ENCODE results near the gene NDUFC2.
A peak's percentile ranks its signal among the peaks of the same experiment; 100 is the strongest.

Gene NDUFC2

GRCh38 chr11:78039391-78039918 lies 40.2 kb downstream of the NDUFC2 start:
- no peak; the same call in 2 of the 3 replicates for ATAC-seq

GRCh38 chr11:78038697-78039313 lies 40.9 kb downstream of the NDUFC2 start:
- TF ChIP-seq CREB5 (CRISPR knock-in tag; IDR thresholded peaks at IDR 0.05; ENCODE audit: low read depth), result no peak
- TF ChIP-seq ARNTL (CRISPR knock-in tag; IDR thresholded peaks at IDR 0.05; ENCODE audit: borderline replicate concordance, low read depth), result no peak
- TF ChIP-seq SNAI2 (CRISPR knock-in tag; IDR thresholded peaks at IDR 0.05), result no peak
- TF ChIP-seq CSDC2 (CRISPR knock-in tag; IDR thresholded peaks at IDR 0.05), result no peak
- no peak for TF ChIP-seq BACH2 (CRISPR knock-in tag; IDR thresholded peaks at IDR 0.05; ENCODE audit: borderline replicate concordance)
- TF ChIP-seq TCF4 (CRISPR knock-in tag; IDR thresholded peaks at IDR 0.05; ENCODE audit: borderline replicate concordance), result no peak
- no peak for TF ChIP-seq GLIS3 (CRISPR knock-in tag; IDR thresholded peaks at IDR 0.05)
- no peak for TF ChIP-seq POU6F1 (CRISPR knock-in tag; IDR thresholded peaks at IDR 0.05; ENCODE audit: borderline replicate concordance, low read depth)
- no peak for TF ChIP-seq ESRRG (CRISPR knock-in tag; IDR thresholded peaks at IDR 0.05)
- TF ChIP-seq ZNF8 (CRISPR knock-in tag; IDR thresholded peaks at IDR 0.05), result no peak
- peak; percentile 29 for ATAC-seq

More at GRCh38 chr11:78039391-78039918, 40.2 kb downstream of the NDUFC2 start:
- no peak for TF ChIP-seq ISL1 (CRISPR knock-in tag; IDR thresholded peaks at IDR 0.05)
- no peak for TF ChIP-seq SNAI2 (CRISPR knock-in tag; IDR thresholded peaks at IDR 0.05)
- no peak for TF ChIP-seq CREB5 (CRISPR knock-in tag; IDR thresholded peaks at IDR 0.05; ENCODE audit: low read depth)

GRCh38 chr11:78037825-78038620 lies 41.6 kb downstream of the NDUFC2 start:
- TF ChIP-seq TOX (CRISPR knock-in tag; IDR thresholded peaks at IDR 0.05; ENCODE audit: borderline replicate concordance), result no peak
- no peak for TF ChIP-seq SNAI2 (CRISPR knock-in tag; IDR thresholded peaks at IDR 0.05)
- no peak for TF ChIP-seq TSHZ2 (CRISPR knock-in tag; IDR thresholded peaks at IDR 0.05)
- TF ChIP-seq ISL1 (CRISPR knock-in tag; IDR thresholded peaks at IDR 0.05), result no peak
- no peak for TF ChIP-seq ZFP30 (CRISPR knock-in tag; IDR thresholded peaks at IDR 0.05)
- no peak for TF ChIP-seq PPARA (CRISPR knock-in tag; IDR thresholded peaks at IDR 0.05; ENCODE audit: borderline replicate concordance)
- TF ChIP-seq OSR1 (CRISPR knock-in tag; IDR thresholded peaks at IDR 0.05), result no peak
- no peak for TF ChIP-seq ZFP3 (CRISPR knock-in tag; IDR thresholded peaks at IDR 0.05)
- no peak for TF ChIP-seq BACH2 (CRISPR knock-in tag; IDR thresholded peaks at IDR 0.05; ENCODE audit: borderline replicate concordance)
- TF ChIP-seq GLIS3 (CRISPR knock-in tag; IDR thresholded peaks at IDR 0.05), result no peak
- TF ChIP-seq ARNTL (CRISPR knock-in tag; IDR thresholded peaks at IDR 0.05; ENCODE audit: borderline replicate concordance, low read depth), result no peak
- no peak for TF ChIP-seq CSDC2 (CRISPR knock-in tag; IDR thresholded peaks at IDR 0.05)
- no peak for TF ChIP-seq ZC3H10 (CRISPR knock-in tag; IDR thresholded peaks at IDR 0.05)

GRCh38 chr11:78037056-78037455 lies 42.6 kb downstream of the NDUFC2 start:
- TF ChIP-seq GLIS3 (CRISPR knock-in tag; IDR thresholded peaks at IDR 0.05) (no peak), ZC3H10 (CRISPR knock-in tag; IDR thresholded peaks at IDR 0.05) (no peak), TOX (CRISPR knock-in tag; IDR thresholded peaks at IDR 0.05; ENCODE audit: borderline replicate concordance) (no peak), OSR1 (CRISPR knock-in tag; IDR thresholded peaks at IDR 0.05) (no peak), ESRRG (CRISPR knock-in tag; IDR thresholded peaks at IDR 0.05) (no peak), ISL1 (CRISPR knock-in tag; IDR thresholded peaks at IDR 0.05) (no peak)
- ATAC-seq, result no peak

More at GRCh38 chr11:78037825-78038620, 41.6 kb downstream of the NDUFC2 start:
- ATAC-seq, result no peak
